Measurements from ENCODE around the gene PATJ. TPM values are rescaled to one million over a fixed set of nuclear protein-coding genes. Genes with fewer than 3 reads are reported as not detected.

PATJ gene
- total and polyA plus RNA-seq, 2 of the 13 experiments (the other 11 are each of a cell fraction or from before 2014, with no cell fraction given): 6.2 to 16.8 TPM

- in situ Hi-C loops (cut with HindIII; ENCODE audit: extremely low pct_ligation_motif_present, low pct_unique_long_range_greater_than_20kb) (no loop called here), intact Hi-C loops (cut with micrococcal nuclease; ENCODE audit: unreplicated experiment) (no loop called here)
- no peak overlapping the region for H3K9ac ChIP-seq (ENCODE audit: insufficient read depth, low read depth, low read length)
- no peak overlapping the region for H3K4me3 ChIP-seq (replicated peaks in 1 of 3; ENCODE audit: insufficient read depth in 1 of 3, low read depth in 2 of 3, low read length in 3 of 3)
- no peak overlapping the region for H3K27ac ChIP-seq (ENCODE audit: extremely low read length, insufficient read depth, low read length)
- H3K4me1 ChIP-seq (ENCODE audit: insufficient read depth, low read length): peaks cover 16% of the 10 kb centered on the region
- ATAC-seq (no peak), FAIRE-seq (no peak), DNase-seq (ENCODE audit: low spot score) (no peak)
- H3K9me3 ChIP-seq (ENCODE audit: low read length): no peaks in the 10 kb centered on the region
- peaks cover 2% of the 10 kb centered on the region for H3K79me2 ChIP-seq (ENCODE audit: insufficient read depth, low read length)
- H3K27me3 ChIP-seq (ENCODE audit: control insufficient read depth in 1 of 2, insufficient read depth in 2 of 2, low read length in 2 of 2): no peaks in the 10 kb centered on the region
- H2AFZ ChIP-seq (ENCODE audit: low read length): no peak overlapping the region
- TF ChIP-seq ZNF17 (CRISPR knock-in tag; IDR thresholded peaks at IDR 0.05): no peak
- no peak for TF ChIP-seq ZNF501 (CRISPR knock-in tag; IDR thresholded peaks at IDR 0.05)
- no peak for TF ChIP-seq HNF4G (IDR thresholded peaks at IDR 0.05; ENCODE audit: borderline replicate concordance, low read depth, low read length)
- no peak for TF ChIP-seq HNF4G (CRISPR knock-in tag; IDR thresholded peaks at IDR 0.05; ENCODE audit: borderline replicate concordance, low read depth)
- TF ChIP-seq, protein P1, sequence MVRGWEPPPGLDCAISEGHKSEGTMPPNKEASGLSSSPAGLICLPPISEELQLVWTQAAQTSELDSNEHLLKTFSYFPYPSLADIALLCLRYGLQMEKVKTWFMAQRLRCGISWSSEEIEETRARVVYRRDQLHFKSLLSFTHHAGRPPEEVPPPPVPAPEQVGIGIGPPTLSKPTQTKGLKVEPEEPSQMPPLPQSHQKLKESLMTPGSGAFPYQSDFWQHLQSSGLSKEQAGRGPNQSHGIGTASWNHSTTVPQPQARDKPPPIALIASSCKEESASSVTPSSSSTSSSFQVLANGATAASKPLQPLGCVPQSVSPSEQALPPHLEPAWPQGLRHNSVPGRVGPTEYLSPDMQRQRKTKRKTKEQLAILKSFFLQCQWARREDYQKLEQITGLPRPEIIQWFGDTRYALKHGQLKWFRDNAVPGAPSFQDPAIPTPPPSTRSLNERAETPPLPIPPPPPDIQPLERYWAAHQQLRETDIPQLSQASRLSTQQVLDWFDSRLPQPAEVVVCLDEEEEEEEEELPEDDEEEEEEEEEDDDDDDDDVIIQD (CRISPR knock-in tag; IDR thresholded peaks at IDR 0.05; ENCODE audit: low read depth): no peak
- TF ChIP-seq, protein P2, sequence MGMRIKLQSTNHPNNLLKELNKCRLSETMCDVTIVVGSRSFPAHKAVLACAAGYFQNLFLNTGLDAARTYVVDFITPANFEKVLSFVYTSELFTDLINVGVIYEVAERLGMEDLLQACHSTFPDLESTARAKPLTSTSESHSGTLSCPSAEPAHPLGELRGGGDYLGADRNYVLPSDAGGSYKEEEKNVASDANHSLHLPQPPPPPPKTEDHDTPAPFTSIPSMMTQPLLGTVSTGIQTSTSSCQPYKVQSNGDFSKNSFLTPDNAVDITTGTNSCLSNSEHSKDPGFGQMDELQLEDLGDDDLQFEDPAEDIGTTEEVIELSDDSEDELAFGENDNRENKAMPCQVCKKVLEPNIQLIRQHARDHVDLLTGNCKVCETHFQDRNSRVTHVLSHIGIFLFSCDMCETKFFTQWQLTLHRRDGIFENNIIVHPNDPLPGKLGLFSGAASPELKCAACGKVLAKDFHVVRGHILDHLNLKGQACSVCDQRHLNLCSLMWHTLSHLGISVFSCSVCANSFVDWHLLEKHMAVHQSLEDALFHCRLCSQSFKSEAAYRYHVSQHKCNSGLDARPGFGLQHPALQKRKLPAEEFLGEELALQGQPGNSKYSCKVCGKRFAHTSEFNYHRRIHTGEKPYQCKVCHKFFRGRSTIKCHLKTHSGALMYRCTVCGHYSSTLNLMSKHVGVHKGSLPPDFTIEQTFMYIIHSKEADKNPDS (CRISPR knock-in tag; IDR thresholded peaks at IDR 0.05): no peak
- TF ChIP-seq, protein P3, sequence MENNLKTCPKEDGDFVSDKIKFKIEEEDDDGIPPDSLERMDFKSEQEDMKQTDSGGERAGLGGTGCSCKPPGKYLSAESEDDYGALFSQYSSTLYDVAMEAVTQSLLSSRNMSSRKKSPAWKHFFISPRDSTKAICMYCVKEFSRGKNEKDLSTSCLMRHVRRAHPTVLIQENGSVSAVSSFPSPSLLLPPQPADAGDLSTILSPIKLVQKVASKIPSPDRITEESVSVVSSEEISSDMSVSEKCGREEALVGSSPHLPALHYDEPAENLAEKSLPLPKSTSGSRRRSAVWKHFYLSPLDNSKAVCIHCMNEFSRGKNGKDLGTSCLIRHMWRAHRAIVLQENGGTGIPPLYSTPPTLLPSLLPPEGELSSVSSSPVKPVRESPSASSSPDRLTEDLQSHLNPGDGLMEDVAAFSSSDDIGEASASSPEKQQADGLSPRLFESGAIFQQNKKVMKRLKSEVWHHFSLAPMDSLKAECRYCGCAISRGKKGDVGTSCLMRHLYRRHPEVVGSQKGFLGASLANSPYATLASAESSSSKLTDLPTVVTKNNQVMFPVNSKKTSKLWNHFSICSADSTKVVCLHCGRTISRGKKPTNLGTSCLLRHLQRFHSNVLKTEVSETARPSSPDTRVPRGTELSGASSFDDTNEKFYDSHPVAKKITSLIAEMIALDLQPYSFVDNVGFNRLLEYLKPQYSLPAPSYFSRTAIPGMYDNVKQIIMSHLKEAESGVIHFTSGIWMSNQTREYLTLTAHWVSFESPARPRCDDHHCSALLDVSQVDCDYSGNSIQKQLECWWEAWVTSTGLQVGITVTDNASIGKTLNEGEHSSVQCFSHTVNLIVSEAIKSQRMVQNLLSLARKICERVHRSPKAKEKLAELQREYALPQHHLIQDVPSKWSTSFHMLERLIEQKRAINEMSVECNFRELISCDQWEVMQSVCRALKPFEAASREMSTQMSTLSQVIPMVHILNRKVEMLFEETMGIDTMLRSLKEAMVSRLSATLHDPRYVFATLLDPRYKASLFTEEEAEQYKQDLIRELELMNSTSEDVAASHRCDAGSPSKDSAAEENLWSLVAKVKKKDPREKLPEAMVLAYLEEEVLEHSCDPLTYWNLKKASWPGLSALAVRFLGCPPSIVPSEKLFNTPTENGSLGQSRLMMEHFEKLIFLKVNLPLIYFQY (CRISPR knock-in tag; IDR thresholded peaks at IDR 0.05; ENCODE audit: borderline replicate concordance): no peak
- TF ChIP-seq, protein P4, sequence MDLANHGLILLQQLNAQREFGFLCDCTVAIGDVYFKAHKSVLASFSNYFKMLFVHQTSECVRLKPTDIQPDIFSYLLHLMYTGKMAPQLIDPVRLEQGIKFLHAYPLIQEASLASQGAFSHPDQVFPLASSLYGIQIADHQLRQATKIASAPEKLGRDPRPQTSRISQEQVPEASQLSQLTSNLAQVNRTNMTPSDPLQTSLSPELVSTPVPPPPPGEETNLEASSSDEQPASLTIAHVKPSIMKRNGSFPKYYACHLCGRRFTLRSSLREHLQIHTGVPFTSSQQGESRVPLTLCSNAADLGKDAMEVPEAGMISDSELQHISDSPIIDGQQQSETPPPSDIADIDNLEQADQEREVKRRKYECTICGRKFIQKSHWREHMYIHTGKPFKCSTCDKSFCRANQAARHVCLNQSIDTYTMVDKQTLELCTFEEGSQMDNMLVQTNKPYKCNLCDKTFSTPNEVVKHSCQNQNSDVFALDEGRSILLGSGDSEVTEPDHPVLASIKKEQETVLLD (CRISPR knock-in tag; IDR thresholded peaks at IDR 0.05; ENCODE audit: low read depth): no peak
- TF ChIP-seq ADNP (CRISPR knock-in tag; IDR thresholded peaks at IDR 0.05): no peak
- TF ChIP-seq ZMYM2 (CRISPR knock-in tag; IDR thresholded peaks at IDR 0.05): no peak
- TF ChIP-seq HDAC6 (IDR thresholded peaks at IDR 0.05; ENCODE audit: low read depth, low read length): no peak
- TF ChIP-seq KLF9 (CRISPR knock-in tag; IDR thresholded peaks at IDR 0.05; ENCODE audit: low read depth): no peak
- no peak for TF ChIP-seq RCOR2 (CRISPR knock-in tag; IDR thresholded peaks at IDR 0.05)
- TF ChIP-seq, protein P5, sequence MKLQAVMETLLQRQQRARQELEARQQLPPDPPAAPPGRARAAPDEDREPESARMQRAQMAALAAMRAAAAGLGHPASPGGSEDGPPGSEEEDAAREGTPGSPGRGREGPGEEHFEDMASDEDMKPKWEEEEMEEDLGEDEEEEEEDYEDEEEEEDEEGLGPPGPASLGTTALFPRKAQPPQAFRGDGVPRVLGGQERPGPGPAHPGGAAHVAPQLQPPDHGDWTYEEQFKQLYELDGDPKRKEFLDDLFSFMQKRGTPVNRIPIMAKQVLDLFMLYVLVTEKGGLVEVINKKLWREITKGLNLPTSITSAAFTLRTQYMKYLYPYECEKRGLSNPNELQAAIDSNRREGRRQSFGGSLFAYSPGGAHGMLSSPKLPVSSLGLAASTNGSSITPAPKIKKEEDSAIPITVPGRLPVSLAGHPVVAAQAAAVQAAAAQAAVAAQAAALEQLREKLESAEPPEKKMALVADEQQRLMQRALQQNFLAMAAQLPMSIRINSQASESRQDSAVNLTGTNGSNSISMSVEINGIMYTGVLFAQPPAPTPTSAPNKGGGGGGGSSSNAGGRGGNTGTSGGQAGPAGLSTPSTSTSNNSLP (IDR thresholded peaks at IDR 0.05; ENCODE audit: low read depth, low read length): no peak
- TF ChIP-seq KLF11 (CRISPR knock-in tag; IDR thresholded peaks at IDR 0.05): no peak
- H3K4me2 ChIP-seq (ENCODE audit: low read depth, low read length): no peak overlapping the region
- no peaks in the 10 kb centered on the region for H3K36me3 ChIP-seq (replicated peaks in 1 of 2; ENCODE audit: control insufficient read depth in 1 of 2, insufficient read depth in 2 of 2, low read length in 2 of 2)
- no peaks in the 10 kb centered on the region for H4K20me1 ChIP-seq (ENCODE audit: insufficient read depth, low read length)
- WGBS (ENCODE audit: low lambda C conversion rate): 97% methylated on average over 2 of the region's 2 CpGs
- CTCF ChIA-PET (ENCODE audit: low intra/inter-chr PET ratio, low total read pairs): no interaction called here
- no TSS peak for BruUV-seq (replicated peaks)
- POLR2A ChIA-PET: no interaction called here
Observed at GRCh38 chr1:61757950-61758349, 15.7 kb downstream of the PATJ start.
